GM23338 (cell line): ENCODE data around the gene DDAH2.

Source experiments
- CTCF ChIP-seq, 2 experiments: fragments of 200-600 bp in 1 of 2; sonication (generic) in 1 of 2; conservative IDR thresholded peaks; 2 replicates each; pipeline versions ENCODE4 v1.5.1 to v1.6.1; 2016 to 2017; ENCODE audit warnings: antibody characterized with exemption in 2 of 2, low read depth in 2 of 2, mild to moderate bottlenecking in 2 of 2, moderate library complexity in 1 of 2
- EZH2phosphoT487 ChIP-seq: fragments of 200-600 bp; sonication (generic); IDR thresholded peaks from one replicate; pipeline ENCODE4 v1.8.1; 2018; ENCODE audit warnings: antibody characterized with exemption; ENCODE audit not compliant: unreplicated experiment
- STAT1 ChIP-seq: IDR thresholded peaks from one replicate; pipeline ENCODE4 v1.6.1; 2016; ENCODE audit warnings: antibody characterized with exemption; ENCODE audit not compliant: unreplicated experiment

- no peak for TF ChIP-seq STAT1
- no peak for TF ChIP-seq EZH2phosphoT487
- TF ChIP-seq CTCF (conservative IDR thresholded peaks at IDR 0.05; ENCODE audit: low read depth in 2 of 2), result no peak
Observed at GRCh38 chr6:31749301-31750036, 20.4 kb upstream of the DDAH2 start.
